IMR-90 (cell line): ENCODE data around the gene MEX3A. TPM values are rescaled to one million over a fixed set of nuclear protein-coding genes. Genes with fewer than 3 reads are reported as not detected.

Experiments
- ATAC-seq: fragments of 200-7000 bp; cut with Tn5 transposase; 2 replicates; pipeline ENCODE4 v1.9.1; 2020; ENCODE audit warnings: low read depth, mild to moderate bottlenecking, moderate library complexity
- BruUV-seq: library from RNA; stranded (reverse); fragments of 400-500 nt; replicated peaks from 2 replicates; lab custom pipeline; 2021; lab: Mats Ljungman, UMichigan
- CTCF ChIA-PET: fragments of 300-600 bp; formaldehyde crosslinking; extraction: SDS; loops from one replicate; lab custom pipeline; 2021; ENCODE audit warnings: antibody characterized with exemption; lab: Yijun Ruan, JAX
- POLR2A ChIA-PET: fragments of 300-600 bp; sonication (Branson Sonifier 250); formaldehyde crosslinking; loops from one replicate; lab custom pipeline; 2022; ENCODE audit warnings: antibody characterized with exemption; ENCODE audit not compliant: unreplicated experiment; lab: Charles Lee
- DNase-seq: peaks from one replicate; pipeline ENCODE4 v3.0.0; 2013
- H2AFZ ChIP-seq: replicated peaks from 2 replicates; pipeline ENCODE3; 2013; ENCODE audit warnings: low read length, mild to moderate bottlenecking; ENCODE audit not compliant: poor library complexity
- H2AK5ac ChIP-seq: 2 replicates; pipeline ENCODE4 v1.6.1; 2013; ENCODE audit warnings: low read depth, low read length, inconsistent platforms
- H2AK9ac ChIP-seq: replicated peaks from 2 replicates; pipeline ENCODE3; 2013; ENCODE audit warnings: mild to moderate bottlenecking, low read depth, low read length, moderate library complexity; ENCODE audit not compliant: poor library complexity
- H2BK120ac ChIP-seq: 2 replicates; pipeline ENCODE4 v1.6.1; 2013; ENCODE audit warnings: low read depth, low read length, inconsistent platforms
- H2BK15ac ChIP-seq: 3 replicates; pipeline ENCODE4 v1.6.1; 2013; ENCODE audit warnings: low read depth, low read length, inconsistent platforms
- H2BK20ac ChIP-seq: 2 replicates; pipeline ENCODE4 v1.6.1; 2013; ENCODE audit warnings: low read depth, mild to moderate bottlenecking, inconsistent platforms, low read length, moderate library complexity
- H2BK5ac ChIP-seq: 2 replicates; pipeline ENCODE4 v1.6.1; 2013; ENCODE audit warnings: mild to moderate bottlenecking, low read depth, low read length, inconsistent platforms; ENCODE audit not compliant: poor library complexity, severe bottlenecking
- H3K14ac ChIP-seq: replicated peaks from 2 replicates; pipeline ENCODE4 v1.6.1; 2013; ENCODE audit warnings: low read depth, low read length, inconsistent platforms
- H3K18ac ChIP-seq: 2 replicates; pipeline ENCODE4 v1.6.1; 2013; ENCODE audit warnings: low read depth, low read length, control low read depth
- H3K23ac ChIP-seq: 2 replicates; pipeline ENCODE4 v1.6.1; 2013; ENCODE audit warnings: low read depth, low read length, inconsistent platforms
- H3K27ac ChIP-seq: 2 replicates; pipeline ENCODE4 v1.5.1; 2013; ENCODE audit warnings: mild to moderate bottlenecking, control low read depth, low read length; ENCODE audit not compliant: insufficient read depth
- H3K27me3 ChIP-seq: 2 replicates; pipeline ENCODE4 v1.6.1; 2013; ENCODE audit warnings: low read length; ENCODE audit not compliant: control insufficient read depth, insufficient read depth
- H3K36me3 ChIP-seq: 2 replicates; pipeline ENCODE4 v1.6.1; 2013; ENCODE audit warnings: low read length, mixed read lengths; ENCODE audit not compliant: control insufficient read depth, insufficient read depth
- H3K4ac ChIP-seq: 2 replicates; pipeline ENCODE4 v1.6.1; 2013; ENCODE audit warnings: low read depth, low read length, inconsistent platforms
- H3K4me1 ChIP-seq: 2 replicates; pipeline ENCODE4 v1.6.1; 2013; ENCODE audit warnings: low read length, mixed read lengths; ENCODE audit not compliant: control insufficient read depth, insufficient read depth
- H3K4me2 ChIP-seq: 2 replicates; pipeline ENCODE4 v1.6.1; 2013; ENCODE audit warnings: low read depth, mild to moderate bottlenecking, control low read depth, low read length, moderate library complexity
- H3K4me3 ChIP-seq: 2 replicates; pipeline ENCODE4 v1.5.1; 2013; ENCODE audit warnings: low read depth, mild to moderate bottlenecking, control low read depth, low read length, moderate library complexity; ENCODE audit not compliant: insufficient read depth
- H3K56ac ChIP-seq: 2 replicates; pipeline ENCODE4 v1.6.1; 2013; ENCODE audit warnings: low read length, inconsistent platforms; ENCODE audit not compliant: insufficient read depth; ENCODE audit errors: extremely low read depth
- H3K79me1 ChIP-seq, 2 experiments: 2 replicates each; pipeline ENCODE4 v1.6.1; 2013; ENCODE audit warnings: low read length in 2 of 2, inconsistent platforms in 1 of 2, low read depth in 1 of 2
- H3K9ac ChIP-seq: 2 replicates; pipeline ENCODE4 v1.6.1; 2013; ENCODE audit warnings: low read depth, low read length, control low read depth
- H3K9me1 ChIP-seq: 2 replicates; pipeline ENCODE4 v1.6.1; 2013; ENCODE audit warnings: low read length, inconsistent platforms; ENCODE audit not compliant: insufficient read depth
- H3K9me3 ChIP-seq: 2 replicates; pipeline ENCODE4 v1.6.1; 2013; ENCODE audit warnings: low read length; ENCODE audit not compliant: control insufficient read depth, insufficient read depth
- H4K20me1 ChIP-seq: 2 replicates; pipeline ENCODE4 v1.6.1; 2013; ENCODE audit warnings: low read length, inconsistent platforms; ENCODE audit not compliant: insufficient read depth
- H4K5ac ChIP-seq: 2 replicates; pipeline ENCODE4 v1.6.1; 2013; ENCODE audit warnings: mild to moderate bottlenecking, low read depth, low read length, control low read depth
- H4K8ac ChIP-seq, 2 experiments: 2 replicates each; pipeline ENCODE4 v1.6.1; 2013; ENCODE audit warnings: low read depth in 2 of 2, low read length in 2 of 2, control low read depth in 1 of 2, inconsistent platforms in 1 of 2
- H4K91ac ChIP-seq: 2 replicates; pipeline ENCODE4 v1.6.1; 2013; ENCODE audit warnings: low read depth, low read length, inconsistent platforms; ENCODE audit not compliant: insufficient read depth
- BHLHE40 ChIP-seq: fragments of 150-350 bp; IDR thresholded peaks from 2 replicates; pipeline ENCODE4 v1.6.1; 2016; ENCODE audit warnings: mild to moderate bottlenecking, low read depth, low read length
- CEBPB ChIP-seq: IDR thresholded peaks from 2 replicates; pipeline ENCODE4 v1.6.1; 2012; ENCODE audit warnings: low read depth, low read length, improper control_type of control experiment
- CHD1 ChIP-seq: IDR thresholded peaks from 2 replicates; pipeline ENCODE4 v1.6.1; 2012; ENCODE audit warnings: low read depth, low read length, improper control_type of control experiment
- FOS ChIP-seq: fragments of 150-350 bp; IDR thresholded peaks from 2 replicates; pipeline ENCODE4 v1.6.1; 2016; ENCODE audit warnings: low read depth, low read length
- MAFK ChIP-seq: IDR thresholded peaks from 2 replicates; pipeline ENCODE4 v1.6.1; 2012; ENCODE audit warnings: low read depth, low read length, improper control_type of control experiment
- MAZ ChIP-seq: IDR thresholded peaks from 2 replicates; pipeline ENCODE4 v1.6.1; 2012; ENCODE audit warnings: low read depth, mild to moderate bottlenecking, low read length, improper control_type of control experiment, moderate library complexity, borderline replicate concordance
- POLR2A ChIP-seq: IDR thresholded peaks from 2 replicates; pipeline ENCODE4 v1.6.1; 2012; ENCODE audit warnings: mild to moderate bottlenecking, low read depth, low read length
- RAD21 ChIP-seq: IDR thresholded peaks from 2 replicates; pipeline ENCODE4 v1.6.1; 2012; ENCODE audit warnings: low read length, improper control_type of control experiment
- RCOR1 ChIP-seq: IDR thresholded peaks from 2 replicates; pipeline ENCODE4 v1.6.1; 2012; ENCODE audit warnings: mild to moderate bottlenecking, low read length, improper control_type of control experiment; ENCODE audit not compliant: insufficient replicate concordance
- SMC3 ChIP-seq: fragments of 150-350 bp; IDR thresholded peaks from 2 replicates; pipeline ENCODE4 v1.6.1; 2016; ENCODE audit warnings: low read depth, mild to moderate bottlenecking, antibody characterized with exemption, low read length, moderate library complexity
- WGBS, 2 experiments: methylation state at CpG; one replicate each; pipeline versions ENCODE4 v1.1.5 to v1.1.7; 2013; ENCODE audit warnings: missing lambda C conversion rate in 2 of 2; ENCODE audit not compliant: insufficient read length in 1 of 2; ENCODE audit errors: extremely low coverage in 2 of 2; 5-methylcytosine and 5-hydroxymethylcytosine counted together
- dilution Hi-C: fragments of 300-500 bp; cut with HindIII; formaldehyde crosslinking; loops from one replicate; pipeline ENCODE4 v1.14.3; 2018; ENCODE audit warnings: low sequenced_read_pairs; ENCODE audit not compliant: unreplicated experiment
- in situ Hi-C: fragments of 300-500 bp; cut with MboI; formaldehyde crosslinking; loops from 3 replicates; pipeline ENCODE4 v1.14.3; 2019; ENCODE audit warnings: low sequenced_read_pairs, inconsistent platforms, mixed read lengths
- intact Hi-C: fragments of 100-400 bp; cut with micrococcal nuclease; formaldehyde crosslinking; loops from 2 replicates; pipeline ENCODE4 v1.10.0; 2022
- polyA plus RNA-seq, 3 experiments: library from polyadenylated mRNA; depleted of rRNA; stranded (reverse); fragments of >200 nt; gene quantifications; 2 replicates each; pipeline ENCODE4 v1.2.3, GENCODE V29; 2012; ENCODE audit warnings: low replicate concordance in 1 of 3
- total RNA-seq: library from RNA; depleted of rRNA; stranded (reverse); fragments of >200 nt; gene quantifications from 2 replicates; pipeline ENCODE4 v1.2.3, GENCODE V29; 2012
- TF ChIP-seq, protein P1 (sequence below): fragments of 150-350 bp; IDR thresholded peaks from 2 replicates; pipeline ENCODE4 v1.6.1; 2017; ENCODE audit warnings: mild to moderate bottlenecking, antibody characterized with exemption, low read length, low read depth
- TF ChIP-seq, protein P2 (sequence below): conservative IDR thresholded peaks from 2 replicates; pipeline ENCODE4 v1.5.1; 2012; ENCODE audit warnings: mild to moderate bottlenecking, low read depth, low read length, improper control_type of control experiment

The MEX3A gene
- total and polyA plus RNA-seq, 2 of the 4 experiments (the other 2 are of a cell fraction), result 2.3 to 9.0 TPM

DNA sequence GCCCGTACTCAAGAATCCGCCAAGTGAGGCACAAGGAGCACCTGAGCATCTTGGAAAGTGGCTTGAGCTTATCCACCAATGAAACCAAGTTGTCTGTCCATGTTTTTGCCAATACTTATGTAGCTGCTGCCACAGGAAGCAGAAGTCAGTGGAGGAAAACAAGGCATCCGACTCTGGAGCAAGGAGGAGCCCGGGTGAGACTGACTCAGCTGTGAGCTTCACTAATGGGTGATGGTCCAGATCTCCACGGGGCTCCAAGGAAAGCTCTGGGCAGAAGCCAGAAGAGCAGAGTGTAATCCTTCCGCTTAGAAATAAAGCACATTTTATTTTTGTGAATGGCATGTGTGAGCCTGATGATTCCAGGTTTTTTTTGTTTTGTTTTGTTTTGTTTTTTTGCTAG, 49.3 kb downstream of the MEX3A start:
- H3K36me3 ChIP-seq, result peaks cover 9% of the 10 kb centered on the region; the same call in 1 of the 2 replicates
- no peak overlapping the region for H3K18ac ChIP-seq
- H2BK20ac ChIP-seq, result no peak overlapping the region
- peaks cover 4% of the 10 kb centered on the region; the same call in 1 of the 2 replicates for H3K9me1 ChIP-seq
- TF ChIP-seq, protein P1, sequence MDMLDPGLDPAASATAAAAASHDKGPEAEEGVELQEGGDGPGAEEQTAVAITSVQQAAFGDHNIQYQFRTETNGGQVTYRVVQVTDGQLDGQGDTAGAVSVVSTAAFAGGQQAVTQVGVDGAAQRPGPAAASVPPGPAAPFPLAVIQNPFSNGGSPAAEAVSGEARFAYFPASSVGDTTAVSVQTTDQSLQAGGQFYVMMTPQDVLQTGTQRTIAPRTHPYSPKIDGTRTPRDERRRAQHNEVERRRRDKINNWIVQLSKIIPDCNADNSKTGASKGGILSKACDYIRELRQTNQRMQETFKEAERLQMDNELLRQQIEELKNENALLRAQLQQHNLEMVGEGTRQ, result no peak
- no peak for TF ChIP-seq FOS
- TF ChIP-seq RCOR1, result no peak
- TF ChIP-seq MAFK, result no peak
- no peak for TF ChIP-seq MAZ
- TF ChIP-seq, protein P2, sequence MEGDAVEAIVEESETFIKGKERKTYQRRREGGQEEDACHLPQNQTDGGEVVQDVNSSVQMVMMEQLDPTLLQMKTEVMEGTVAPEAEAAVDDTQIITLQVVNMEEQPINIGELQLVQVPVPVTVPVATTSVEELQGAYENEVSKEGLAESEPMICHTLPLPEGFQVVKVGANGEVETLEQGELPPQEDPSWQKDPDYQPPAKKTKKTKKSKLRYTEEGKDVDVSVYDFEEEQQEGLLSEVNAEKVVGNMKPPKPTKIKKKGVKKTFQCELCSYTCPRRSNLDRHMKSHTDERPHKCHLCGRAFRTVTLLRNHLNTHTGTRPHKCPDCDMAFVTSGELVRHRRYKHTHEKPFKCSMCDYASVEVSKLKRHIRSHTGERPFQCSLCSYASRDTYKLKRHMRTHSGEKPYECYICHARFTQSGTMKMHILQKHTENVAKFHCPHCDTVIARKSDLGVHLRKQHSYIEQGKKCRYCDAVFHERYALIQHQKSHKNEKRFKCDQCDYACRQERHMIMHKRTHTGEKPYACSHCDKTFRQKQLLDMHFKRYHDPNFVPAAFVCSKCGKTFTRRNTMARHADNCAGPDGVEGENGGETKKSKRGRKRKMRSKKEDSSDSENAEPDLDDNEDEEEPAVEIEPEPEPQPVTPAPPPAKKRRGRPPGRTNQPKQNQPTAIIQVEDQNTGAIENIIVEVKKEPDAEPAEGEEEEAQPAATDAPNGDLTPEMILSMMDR, result no peak
- TF ChIP-seq RAD21, result no peak
- TF ChIP-seq CHD1, result no peak
- TF ChIP-seq SMC3, result no peak
- no peak for TF ChIP-seq BHLHE40
- TF ChIP-seq POLR2A, result no peak
- TF ChIP-seq CEBPB, result no peak
- dilution Hi-C loops, result no loop called here
- 0 out of 2 replicates have a peak, but pooled peaks cover 1% of the 10 kb centered on the region for H3K4me1 ChIP-seq
- no peak overlapping the region for H2BK120ac ChIP-seq
- no peak overlapping the region for H4K8ac ChIP-seq
- ATAC-seq (no peak; the same call in 1 of the 2 replicates), DNase-seq (peak; percentile 39)
- H3K4me2 ChIP-seq, result no peak overlapping the region
- no peak overlapping the region for H3K56ac ChIP-seq
- peak overlapping the region; percentile 57 for H2AFZ ChIP-seq
- no peak overlapping the region for H4K91ac ChIP-seq
- H2BK5ac ChIP-seq, result no peak overlapping the region
- no peaks in the 10 kb centered on the region for H4K20me1 ChIP-seq
- no TSS peak for BruUV-seq
- H3K79me1 ChIP-seq, result no peaks in the 10 kb centered on the region
- H3K27ac ChIP-seq, result no peak overlapping the region
- H2BK15ac ChIP-seq, result no peak overlapping the region
- no peak overlapping the region for H2AK5ac ChIP-seq
- intact Hi-C loops, result no loop called here
- no peaks in the 10 kb centered on the region for H3K9me3 ChIP-seq
- H3K14ac ChIP-seq, result no peak overlapping the region; the same call in 1 of the 2 replicates
- H2AK9ac ChIP-seq, result peak overlapping the region; percentile 48
- no peak overlapping the region for H4K5ac ChIP-seq
- CTCF ChIA-PET, result no interaction called here
- in situ Hi-C loops, result no loop called here
- 78% methylated on average over 5 of the region's 6 CpGs; no CpG with 5 or more reads in 1 of the 2 experiments for WGBS, 2 experiments
- H3K4ac ChIP-seq, result no peak overlapping the region
- H3K9ac ChIP-seq, result no peak overlapping the region
- H3K27me3 ChIP-seq, result no peaks in the 10 kb centered on the region
- no peak overlapping the region for H3K23ac ChIP-seq
- POLR2A ChIA-PET, result no interaction called here
- H3K4me3 ChIP-seq, result no peak overlapping the region
